Measurements from ENCODE around the gene LHX2. TPM values are rescaled to one million over a fixed set of nuclear protein-coding genes. Genes with fewer than 3 reads are reported as not detected.

The LHX2 gene
- total RNA-seq, 1 experiment from 2014 or later: 0.87 TPM

DNA sequence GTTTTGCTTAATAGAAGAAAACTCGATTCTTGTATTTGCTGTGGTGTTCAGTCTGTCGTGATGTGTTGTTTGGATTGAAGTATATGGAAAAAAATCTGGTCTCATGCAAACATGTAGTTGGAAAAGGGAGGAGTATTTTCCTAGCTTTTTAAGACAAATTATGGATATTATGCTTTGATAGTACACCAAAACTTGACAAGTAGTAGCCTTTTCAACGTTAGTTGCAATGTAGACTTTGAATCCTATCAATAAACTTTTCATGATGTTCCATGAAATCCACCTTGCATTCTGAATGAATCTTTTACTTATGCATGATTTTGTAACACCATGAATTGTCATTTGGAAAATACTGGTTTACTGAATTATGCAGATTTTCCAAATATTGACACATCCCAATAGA is 64.2 kb downstream of the LHX2 start:
- Histone ChIP-seq H3K4me3 (ENCODE audit: insufficient read depth, low read depth, low read length) (no peak overlapping the region), H3K36me3 (replicated peaks; ENCODE audit: control insufficient read depth, insufficient read depth, low read length) (no peaks in the 10 kb centered on the region), H3K27me3 (ENCODE audit: control insufficient read depth, insufficient read depth, low read length) (no peaks in the 10 kb centered on the region; the same call in 1 of the 2 replicates)
- DNase-seq: no peak

GRCh38 chr9:124077915-124078572 is 66.5 kb downstream of the LHX2 start:
- Histone ChIP-seq H3K36me3 (replicated peaks; ENCODE audit: control insufficient read depth, insufficient read depth, low read length) (no peaks in the 10 kb centered on the region), H3K27me3 (ENCODE audit: control insufficient read depth, insufficient read depth, low read length) (no peaks in the 10 kb centered on the region), H3K4me3 (ENCODE audit: insufficient read depth, low read depth, low read length) (no peak overlapping the region)
- no peak for DNase-seq

DNA sequence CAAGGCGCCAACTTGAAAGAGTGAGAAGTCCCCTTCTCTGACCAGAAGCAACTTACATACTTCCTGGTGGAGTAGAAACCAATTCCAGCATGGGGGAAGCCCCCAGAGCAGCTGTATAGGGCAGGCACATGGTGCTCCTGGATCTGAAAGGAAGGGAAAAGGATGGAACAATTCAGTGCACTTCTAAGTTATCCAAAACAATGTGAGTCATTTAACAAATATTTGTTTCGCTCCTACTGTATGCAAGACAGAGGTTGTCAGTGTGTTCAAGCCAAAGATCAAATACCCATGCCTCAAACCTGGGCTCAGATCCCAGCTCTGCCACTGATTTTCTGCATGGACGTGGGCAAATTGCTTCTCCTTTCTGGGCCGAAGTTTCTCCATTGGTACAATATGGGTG is 67.1 kb downstream of the LHX2 start:
- no peak overlapping the region for H3K4me3 ChIP-seq (ENCODE audit: insufficient read depth, low read depth, low read length)
- DNase-seq: no peak
- no peaks in the 10 kb centered on the region for H3K36me3 ChIP-seq (replicated peaks; ENCODE audit: control insufficient read depth, insufficient read depth, low read length)
- H3K27me3 ChIP-seq (ENCODE audit: control insufficient read depth, insufficient read depth, low read length): no peaks in the 10 kb centered on the region

- no peak for DNase-seq
- H3K4me3 ChIP-seq (ENCODE audit: insufficient read depth, low read depth, low read length): no peak overlapping the region
- H3K36me3 ChIP-seq (replicated peaks; ENCODE audit: control insufficient read depth, insufficient read depth, low read length): no peaks in the 10 kb centered on the region
- H3K27me3 ChIP-seq (ENCODE audit: control insufficient read depth, insufficient read depth, low read length): no peaks in the 10 kb centered on the region
These were observed 67.8 kb downstream of the LHX2 start for GRCh38 chr9:124079176-124079925.

GRCh38 chr9:124082622-124083021 is 71.1 kb downstream of the LHX2 start:
- H3K36me3 ChIP-seq (replicated peaks; ENCODE audit: control insufficient read depth, insufficient read depth, low read length): no peaks in the 10 kb centered on the region
- no peak for DNase-seq
- H3K27me3 ChIP-seq (ENCODE audit: control insufficient read depth, insufficient read depth, low read length): no peaks in the 10 kb centered on the region
- H3K4me3 ChIP-seq (ENCODE audit: insufficient read depth, low read depth, low read length): no peak overlapping the region

Other genes starting within 250 kb of the LHX2 start
- gene DENND1A, start 81.6 kb upstream of the LHX2 start, total RNA-seq (2014; rRNA removed; shearing (Covaris generic)): 10.9 and 13.4 TPM in 2 replicates
- 17.1 and 17.6 TPM in 2 replicates for gene NEK6, start 246.2 kb downstream of the LHX2 start, total RNA-seq (2014; rRNA removed; shearing (Covaris generic))